H1 (cell line): ENCODE measurements around the gene GSTO2. TPM values are rescaled to one million over a fixed set of nuclear protein-coding genes. Genes with fewer than 3 reads are reported as not detected.
A peak's percentile ranks its signal among the peaks of the same experiment; 100 is the strongest.

Source experiments
- CTCF ChIA-PET: fragments of 300-600 bp; sonication (Branson Sonifier 250); formaldehyde crosslinking; loops from one replicate; lab custom pipeline; 2021; ENCODE audit not compliant: partially characterized antibody; lab: Charles Lee
- POLR2A ChIA-PET: fragments of 300-600 bp; sonication (Branson Sonifier 250); formaldehyde crosslinking; loops from one replicate; lab custom pipeline; 2021; ENCODE audit warnings: inconsistent platforms; ENCODE audit not compliant: partially characterized antibody; lab: Charles Lee
- DNase-seq, 2 experiments: peaks; one replicate each; pipeline versions ENCODE4 v3.0.0 to v3.0.0-alpha.2; 2010 to 2022; ENCODE audit warnings: low spot score in 2 of 2, low read depth in 1 of 2, mixed read lengths in 1 of 2
- FAIRE-seq: peaks from 2 replicates; lab custom pipeline; 2011; peaks lifted over from hg19 to GRCh38; lab: Jason Lieb, UNC
- H2AFZ ChIP-seq: 2 replicates; pipeline ENCODE4 v1.8.1; 2012; ENCODE audit warnings: low read length, inconsistent platforms
- H2AK5ac ChIP-seq: 2 replicates; pipeline ENCODE4 v1.6.1; 2013; ENCODE audit warnings: low read depth, low read length
- H2BK120ac ChIP-seq: replicated peaks from 2 replicates; pipeline ENCODE3; 2013; ENCODE audit warnings: low read depth, low read length, inconsistent platforms
- H2BK12ac ChIP-seq: 2 replicates; pipeline ENCODE4 v1.6.1; 2013; ENCODE audit warnings: low read depth, low read length
- H2BK15ac ChIP-seq: 2 replicates; pipeline ENCODE4 v1.6.1; 2013; ENCODE audit warnings: low read length
- H2BK20ac ChIP-seq: 2 replicates; pipeline ENCODE4 v1.6.1; 2013; ENCODE audit warnings: low read length
- H2BK5ac ChIP-seq: 2 replicates; pipeline ENCODE4 v1.6.1; 2013; ENCODE audit warnings: low read depth, low read length
- H3K14ac ChIP-seq: 2 replicates; pipeline ENCODE4 v1.6.1; 2013; ENCODE audit warnings: inconsistent platforms; ENCODE audit not compliant: insufficient read length
- H3K18ac ChIP-seq: 2 replicates; pipeline ENCODE4 v1.6.1; 2013; ENCODE audit warnings: low read length; ENCODE audit errors: extremely low read depth
- H3K23ac ChIP-seq: 2 replicates; pipeline ENCODE4 v1.6.1; 2013; ENCODE audit warnings: inconsistent platforms; ENCODE audit not compliant: insufficient read length
- H3K23me2 ChIP-seq: 2 replicates; pipeline ENCODE4 v1.6.1; 2013; ENCODE audit warnings: low read depth, low read length
- H3K27ac ChIP-seq: 2 replicates; pipeline ENCODE4 v1.6.1; 2011; ENCODE audit warnings: low read depth, low read length, inconsistent platforms
- H3K27me3 ChIP-seq, 4 experiments: replicated peaks in 1 of 4; 1 replicate in 1 of 4; 2 replicates in 3 of 4; pipeline versions ENCODE4 v1.6.1 to v1.8.1; 2011 to 2013; ENCODE audit warnings: low read length in 3 of 4, mild to moderate bottlenecking in 3 of 4, inconsistent platforms in 2 of 4, mixed read lengths in 2 of 4, moderate library complexity in 1 of 4; ENCODE audit not compliant: control insufficient read depth in 3 of 4, insufficient read depth in 3 of 4; ENCODE audit errors: extremely low read depth in 1 of 4
- H3K36me3 ChIP-seq, 4 experiments: 2 replicates each; pipeline versions ENCODE4 v1.6.1 to v1.8.1; 2011 to 2013; ENCODE audit warnings: mild to moderate bottlenecking in 4 of 4, low read length in 3 of 4, moderate library complexity in 2 of 4, control low read depth in 1 of 4, inconsistent platforms in 1 of 4; ENCODE audit not compliant: insufficient read depth in 4 of 4, control insufficient read depth in 2 of 4
- H3K4ac ChIP-seq: replicated peaks from 2 replicates; pipeline ENCODE3; 2013; ENCODE audit warnings: low read length, low read depth, mixed read lengths, inconsistent platforms; ENCODE audit not compliant: insufficient read length
- H3K4me1 ChIP-seq, 4 experiments: replicated peaks in 1 of 4; 1 replicate in 1 of 4; 2 replicates in 3 of 4; pipeline versions ENCODE4 v1.6.1 to v1.8.1; 2011 to 2013; ENCODE audit warnings: low read length in 3 of 4, inconsistent platforms in 2 of 4, mixed read lengths in 1 of 4; ENCODE audit not compliant: insufficient read depth in 4 of 4, control insufficient read depth in 3 of 4
- H3K4me2 ChIP-seq, 2 experiments: 2 replicates each; pipeline versions ENCODE4 v1.6.1 to v1.8.1; 2011 to 2013; ENCODE audit warnings: low read depth in 2 of 2, low read length in 2 of 2, control low read depth in 1 of 2, inconsistent platforms in 1 of 2, mild to moderate bottlenecking in 1 of 2; ENCODE audit not compliant: insufficient read depth in 1 of 2
- H3K4me3 ChIP-seq, 4 experiments: fragments of 200-600, 300-600 bp in 1 of 4; sonication (generic), shearing (Covaris generic), sonication (Bioruptor Twin) in 1 of 4; 2 replicates each; pipeline versions ENCODE4 v1.5.1 to v1.8.1; 2011 to 2016; ENCODE audit warnings: low read length in 4 of 4, low read depth in 3 of 4, control low read depth in 2 of 4, inconsistent platforms in 2 of 4, mild to moderate bottlenecking in 2 of 4, mixed read lengths in 1 of 4, moderate library complexity in 1 of 4; ENCODE audit not compliant: insufficient read depth in 2 of 4; ENCODE audit errors: extremely low read depth in 1 of 4
- H3K56ac ChIP-seq: replicated peaks from 2 replicates; pipeline ENCODE3; 2013; ENCODE audit warnings: low read depth, mild to moderate bottlenecking, mixed read lengths, low read length, inconsistent platforms; ENCODE audit not compliant: insufficient read length
- H3K79me1 ChIP-seq: 2 replicates; pipeline ENCODE4 v1.6.1; 2013; ENCODE audit warnings: low read depth, low read length, control low read depth
- H3K79me2 ChIP-seq, 2 experiments: 2 replicates each; pipeline versions ENCODE4 v1.6.1 to v1.8.1; 2012 to 2013; ENCODE audit warnings: low read length in 2 of 2, mild to moderate bottlenecking in 2 of 2, inconsistent platforms in 1 of 2; ENCODE audit not compliant: insufficient read depth in 2 of 2, control insufficient read depth in 1 of 2
- H3K9ac ChIP-seq, 4 experiments: replicated peaks in 1 of 4; 1 replicate in 1 of 4; 2 replicates in 3 of 4; pipeline versions ENCODE4 v1.6.1 to v1.8.1; 2011 to 2013; ENCODE audit warnings: low read depth in 3 of 4, low read length in 3 of 4, control low read depth in 2 of 4, mild to moderate bottlenecking in 2 of 4, moderate library complexity in 2 of 4, inconsistent platforms in 1 of 4; ENCODE audit errors: extremely low read depth in 1 of 4
- H3K9me3 ChIP-seq, 2 experiments: 2 replicates each; pipeline versions ENCODE4 v1.6.1 to v1.8.1; 2012 to 2013; ENCODE audit warnings: mild to moderate bottlenecking in 2 of 2, moderate library complexity in 2 of 2, control low read depth in 1 of 2, inconsistent platforms in 1 of 2, low read depth in 1 of 2, low read length in 1 of 2, mixed read lengths in 1 of 2; ENCODE audit not compliant: insufficient read depth in 2 of 2
- H4K20me1 ChIP-seq, 2 experiments: replicated peaks in 1 of 2; 2 replicates each; pipeline versions ENCODE3 to v1.8.1; 2011 to 2013; ENCODE audit warnings: inconsistent platforms in 2 of 2, low read length in 2 of 2, mild to moderate bottlenecking in 1 of 2; ENCODE audit not compliant: insufficient read depth in 2 of 2, control insufficient read depth in 1 of 2
- H4K5ac ChIP-seq: 2 replicates; pipeline ENCODE4 v1.6.1; 2013; ENCODE audit warnings: low read length, low read depth, mixed read lengths, inconsistent platforms; ENCODE audit not compliant: insufficient read length
- H4K8ac ChIP-seq: 2 replicates; pipeline ENCODE4 v1.8.0; 2013; ENCODE audit warnings: mild to moderate bottlenecking, moderate library complexity, low read length, inconsistent platforms; ENCODE audit not compliant: insufficient read depth; ENCODE audit errors: extremely low read depth
- H4K91ac ChIP-seq: replicated peaks from 2 replicates; pipeline ENCODE3; 2013; ENCODE audit warnings: low read length, mixed read lengths, inconsistent platforms; ENCODE audit not compliant: insufficient read length
- BCL11A ChIP-seq, 2 experiments: IDR thresholded peaks; one replicate each; pipeline ENCODE4 v1.6.1; 2011; ENCODE audit warnings: low read depth in 2 of 2, low read length in 2 of 2, mild to moderate bottlenecking in 2 of 2
- CBX5 ChIP-seq: fragments of 300-800, 300-1000 bp; sonication (generic); IDR thresholded peaks from 2 replicates; pipeline ENCODE4 v1.7.1; 2016; ENCODE audit warnings: antibody characterized with exemption, low read length, low read depth
- CEBPB ChIP-seq: IDR thresholded peaks from 2 replicates; pipeline ENCODE4 v1.6.1; 2012; ENCODE audit warnings: low read depth, low read length
- EGR1 ChIP-seq: IDR thresholded peaks from 2 replicates; pipeline ENCODE4 v1.6.1; 2011; ENCODE audit warnings: low read depth, low read length, borderline replicate concordance
- FOSL1 ChIP-seq: IDR thresholded peaks from 2 replicates; pipeline ENCODE4 v1.6.1; 2011; ENCODE audit warnings: mild to moderate bottlenecking, low read depth, low read length, moderate library complexity; ENCODE audit not compliant: insufficient read depth
- POLR2A ChIP-seq, 2 experiments: IDR thresholded peaks; 1 replicate in 1 of 2; 2 replicates in 1 of 2; pipeline ENCODE4 v1.6.1; 2011; ENCODE audit warnings: low read depth in 2 of 2, low read length in 2 of 2, mild to moderate bottlenecking in 2 of 2; ENCODE audit errors: control extremely low read depth in 1 of 2
- SIN3A ChIP-seq, 2 experiments: IDR thresholded peaks in 1 of 2; conservative IDR thresholded peaks in 1 of 2; 2 replicates each; pipeline ENCODE4 v1.6.1; 2011 to 2012; ENCODE audit warnings: low read length in 2 of 2, improper control_type of control experiment in 1 of 2, low read depth in 1 of 2, mild to moderate bottlenecking in 1 of 2
- SP2 ChIP-seq: IDR thresholded peaks from 2 replicates; pipeline ENCODE4 v1.6.1; 2012; ENCODE audit warnings: mild to moderate bottlenecking, low read length, inconsistent platforms
- WGBS, 2 experiments: shearing (Covaris generic) in 1 of 2; methylation state at CpG; one replicate each; pipeline versions ENCODE4 v1.1.6 to v1.1.7; 2013 to 2015; ENCODE audit warnings: low lambda C conversion rate in 2 of 2, mixed read lengths in 2 of 2, inconsistent platforms in 1 of 2, low coverage in 1 of 2, missing lambda C conversion rate in 1 of 2; ENCODE audit not compliant: insufficient replicate concordance in 2 of 2, insufficient coverage in 1 of 2, insufficient read length in 1 of 2; ENCODE audit errors: extremely low coverage in 1 of 2, missing lambda C conversion rate in 1 of 2; 5-methylcytosine and 5-hydroxymethylcytosine counted together
- polyA plus RNA-seq, 7 experiments: library from polyadenylated mRNA; depleted of rRNA in 3 of 7; stranded (reverse) in 5 of 7; unstranded in 2 of 7; fragments of >200 nt in 5 of 7; fragments of 200-250 nt in 2 of 7; gene quantifications; 1 replicate in 5 of 7; 2 replicates in 1 of 7; 4 replicates in 1 of 7; pipeline versions ENCODE4 v1.2.1 to v1.2.3, GENCODE V29; 2011 to 2013; ENCODE audit warnings: missing spikeins in 2 of 7, mixed read lengths in 2 of 7
- total RNA-seq: library from RNA; stranded (reverse); fragmentation: NEBNext Ultra II Directional; extraction: Animal tissue kit (Norgen Biotek cat#: 25700); gene quantifications from 2 replicates; pipeline ENCODE4 v1.2.1, GENCODE V29; 2021

The GSTO2 gene
- total and polyA plus RNA-seq, 2 of the 8 experiments (the other 6 are each of a cell fraction or from before 2014, with no cell fraction given) = 13.1 to 41.7 TPM

DNA sequence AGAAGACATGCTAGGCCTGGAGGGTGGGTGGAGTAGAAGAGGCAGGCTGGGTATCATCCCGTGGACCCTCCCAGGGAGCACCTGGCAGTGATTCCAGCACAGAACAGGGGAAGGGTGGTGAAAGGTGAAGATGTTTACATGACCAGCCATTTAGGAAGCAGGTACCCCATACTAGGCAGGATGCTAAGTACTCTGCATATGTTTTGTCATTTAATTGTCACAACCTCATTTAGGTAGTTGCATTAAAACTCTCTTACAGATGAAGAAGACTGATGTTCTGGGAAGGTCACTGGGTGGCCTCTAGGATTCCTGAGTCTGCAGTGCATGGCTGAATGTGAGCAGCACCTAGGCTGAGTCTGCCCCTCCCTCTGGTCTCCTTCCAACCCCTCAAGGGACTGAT, 54.1 kb downstream of the GSTO2 start:
- no peak overlapping the region for H3K27ac ChIP-seq
- H3K23ac ChIP-seq = no peak overlapping the region
- H4K8ac ChIP-seq = no peak overlapping the region
- TF ChIP-seq POLR2A (IDR thresholded peaks at IDR 0.05; ENCODE audit: control extremely low read depth in 1 of 2, low read depth in 2 of 2, low read length in 2 of 2) (0 out of 3 replicates have a peak, but pooled peaks of 1 of the 2 experiments have one; percentile 30), CBX5 (no peak), SP2 (no peak), CEBPB (no peak), BCL11A (IDR thresholded peaks at IDR 0.05; ENCODE audit: low read depth in 2 of 2, low read length in 2 of 2) (no peak), FOSL1 (no peak), EGR1 (no peak), SIN3A (conservative IDR thresholded peaks at IDR 0.05 in 1 of 2, IDR thresholded peaks at IDR 0.05 in 1 of 2; ENCODE audit: low read depth in 1 of 2, low read length in 2 of 2) (no peak)

More for the DNA sequence above, 54.1 kb downstream of the GSTO2 start:
- Histone ChIP-seq H3K4ac (no peak overlapping the region), H3K79me1 (peaks cover 50% of the 10 kb centered on the region), H3K4me3 (no peak overlapping the region), H3K4me2 (peak overlapping the region; percentile 28 to 34; a peak in 3 of 4 replicates), H3K27me3 (no peaks in the 10 kb centered on the region), H4K5ac (no peak overlapping the region), H2AFZ (no peak overlapping the region), H3K23me2 (no peaks in the 10 kb centered on the region), H2BK15ac (no peak overlapping the region), H3K9me3 (no peaks in the 10 kb centered on the region), H2BK20ac (no peak overlapping the region), H3K18ac (no peak overlapping the region), H3K4me1 (peaks cover 19 to 57% (median 43%) of the 10 kb centered on the region in 4 experiments), H2BK120ac (no peak overlapping the region), H2AK5ac (0 out of 2 replicates have a peak overlapping the region, but pooled peaks have one; percentile 94), H4K91ac (no peak overlapping the region), H3K14ac (no peak overlapping the region), H3K79me2 (peaks cover 4 to 100% of the 10 kb centered on the region in 2 experiments; a peak in 3 of 4 replicates), H3K9ac (no peak overlapping the region), H3K56ac (no peak overlapping the region), H3K36me3 (no peaks in the 10 kb centered on the region), H4K20me1 (peaks cover 2 to 12% of the 10 kb centered on the region in 2 experiments), H2BK12ac (no peak overlapping the region), H2BK5ac (0 out of 2 replicates have a peak overlapping the region, but pooled peaks have one; percentile 11)
- ChIA-PET CTCF (interaction anchor here (1.0 to 18.5 kb wide), 8 partner anchors 9 to 44 kb away, joined by 3 to 166 read pairs (median 17); partner anchors contain the start of gene CFAP58), POLR2A (interaction anchor here (1.3 to 2.9 kb wide), 6 partner anchors 8 to 26 kb away, joined by 3 to 19 read pairs (median 6); partner anchors contain the start of gene ITPRIP)
- 83% methylated on average over 1 of the region's 1 CpG; no CpG with 5 or more reads in 1 of the 2 experiments for WGBS, 2 experiments
- FAIRE-seq = no peak
- no peak for DNase-seq
